ENCODE data around the gene MAB21L4.
A peak's percentile ranks its signal among the peaks of the same experiment; 100 is the strongest.

Gene MAB21L4

DNA sequence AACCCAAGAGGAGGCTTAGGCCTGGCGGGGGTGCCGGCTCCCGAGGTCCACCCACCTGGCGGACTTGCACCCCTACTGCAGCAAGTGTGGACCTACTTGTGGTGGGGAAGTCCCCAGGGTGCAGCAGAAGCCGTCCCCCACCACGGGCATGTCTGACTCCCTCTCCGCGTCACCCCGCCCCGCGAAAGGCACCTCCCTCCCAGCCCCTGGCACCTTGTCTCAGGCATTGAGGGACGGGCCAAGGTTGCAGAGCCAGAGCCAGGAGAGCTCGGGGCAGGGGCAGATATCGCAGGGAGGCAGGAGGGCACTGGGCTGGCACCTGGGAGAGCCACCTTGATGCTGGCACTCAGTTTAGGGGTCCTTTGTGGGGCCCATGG, 29.2 kb upstream of the MAB21L4 start:
- DNase-seq (ENCODE audit: low read depth) = no peak

DNA sequence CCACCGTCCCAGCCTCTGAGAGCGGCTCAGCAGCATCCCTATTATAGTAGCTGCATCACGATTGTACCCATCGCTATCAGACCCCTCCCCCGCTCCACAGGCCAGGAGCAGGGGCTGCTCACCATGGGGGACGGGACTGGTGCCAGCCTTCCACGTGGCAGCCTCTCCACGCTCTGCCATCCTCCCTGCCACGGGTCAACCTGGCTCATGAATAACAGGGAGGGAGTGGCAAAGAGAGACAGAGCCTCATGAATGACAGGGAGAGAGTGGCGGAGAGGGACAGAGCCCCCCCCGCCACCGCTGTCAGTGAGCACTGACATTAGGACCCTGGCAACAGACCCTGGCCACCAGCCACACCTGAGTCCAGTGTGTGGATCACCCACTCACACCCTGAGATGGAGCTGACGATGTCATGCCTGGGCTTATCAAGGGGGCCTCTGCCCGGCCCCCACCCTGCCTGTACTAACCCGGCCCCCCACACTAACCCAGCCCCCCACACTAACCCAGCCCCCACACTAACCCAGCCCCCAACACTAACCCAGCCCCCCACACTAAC, 27.1 kb upstream of the MAB21L4 start:
- no peak for DNase-seq (ENCODE audit: low read depth)

DNA sequence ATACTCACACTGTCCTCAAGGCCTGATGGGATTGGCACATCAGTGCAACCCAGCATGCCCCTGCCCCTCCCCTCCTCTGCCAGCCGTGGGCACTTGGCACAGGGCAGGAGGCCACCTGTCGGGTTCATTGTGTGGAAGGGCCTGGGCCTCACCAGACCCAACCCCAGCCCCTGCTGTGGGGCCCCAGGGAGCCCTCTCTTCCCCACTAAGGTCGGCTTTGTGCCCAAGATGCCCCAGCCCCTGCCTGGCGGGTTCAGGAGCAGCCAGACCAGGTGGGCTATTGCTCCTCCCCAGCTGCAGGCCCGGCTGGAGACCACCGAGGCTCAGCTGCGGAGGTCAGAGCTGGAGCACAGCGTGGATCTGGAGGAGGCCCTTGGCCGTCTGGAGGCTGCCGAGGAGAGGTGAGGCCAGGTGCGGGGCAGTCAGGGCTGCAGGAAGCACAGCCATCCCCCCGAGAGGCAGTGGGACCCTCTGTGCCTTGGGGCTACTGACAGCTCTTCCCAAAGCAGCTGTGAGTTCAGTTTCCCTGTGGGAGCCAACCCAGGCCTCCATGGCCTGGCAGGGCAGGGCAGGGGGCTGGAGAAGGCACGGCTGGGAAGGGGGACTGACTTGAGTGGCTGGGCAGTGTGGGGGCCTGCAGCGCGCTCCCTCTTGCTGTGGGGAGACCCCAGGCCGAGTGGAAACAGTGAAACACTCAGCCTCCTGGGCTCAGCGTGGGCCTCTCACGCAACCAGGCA, 26.5 kb upstream of the MAB21L4 start:
- DNase-seq (ENCODE audit: low read depth) = no peak

DNA sequence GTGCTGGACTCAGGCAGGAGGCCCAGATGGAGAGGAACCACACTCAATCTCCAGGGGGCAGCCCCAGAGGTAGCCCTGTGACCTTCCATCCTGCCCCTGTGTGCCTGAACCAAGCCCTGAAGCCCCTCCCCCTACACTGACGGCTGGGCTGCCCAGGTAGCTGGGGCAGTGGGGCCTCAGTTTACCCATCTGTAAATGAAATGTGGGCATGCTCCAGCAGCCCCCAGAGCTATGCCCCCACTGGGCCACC, 26.0 kb upstream of the MAB21L4 start:
- DNase-seq (ENCODE audit: low read depth) = no peak

DNA sequence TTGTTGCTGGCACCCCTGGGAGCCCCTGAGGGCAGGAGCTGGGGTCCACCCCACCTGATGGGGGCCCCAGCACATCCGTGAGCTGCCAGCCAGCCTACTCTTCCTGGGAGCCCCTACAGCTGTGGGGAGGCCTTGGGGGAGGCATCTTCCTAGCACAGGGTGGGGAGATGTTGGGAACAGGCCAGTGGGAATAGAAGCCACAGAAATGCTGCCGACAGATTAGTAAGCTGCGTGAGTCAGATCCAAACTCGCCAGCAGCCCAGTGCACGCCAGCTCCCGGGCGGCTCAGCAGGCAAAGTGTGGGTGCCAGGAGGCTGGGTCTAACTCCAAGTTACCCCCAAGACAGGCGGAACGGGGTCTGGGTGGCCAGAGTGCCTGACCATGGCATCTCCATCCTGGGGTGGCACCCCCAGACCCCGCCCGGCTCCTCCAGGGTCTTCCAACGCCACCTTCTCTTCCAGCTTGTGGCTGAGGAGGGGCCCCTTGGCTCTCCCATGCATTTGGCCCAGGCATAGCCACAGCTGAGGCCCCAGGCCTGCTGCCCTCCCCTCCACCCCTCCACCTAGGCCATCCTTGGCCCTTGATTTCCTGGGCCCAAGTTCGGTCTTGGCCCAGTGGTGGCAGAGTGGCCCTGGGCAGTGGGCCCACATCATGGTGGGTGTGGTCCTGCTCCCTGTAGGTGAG, 25.5 kb upstream of the MAB21L4 start:
- peak; percentile 96 for DNase-seq (ENCODE audit: low read depth)

DNA sequence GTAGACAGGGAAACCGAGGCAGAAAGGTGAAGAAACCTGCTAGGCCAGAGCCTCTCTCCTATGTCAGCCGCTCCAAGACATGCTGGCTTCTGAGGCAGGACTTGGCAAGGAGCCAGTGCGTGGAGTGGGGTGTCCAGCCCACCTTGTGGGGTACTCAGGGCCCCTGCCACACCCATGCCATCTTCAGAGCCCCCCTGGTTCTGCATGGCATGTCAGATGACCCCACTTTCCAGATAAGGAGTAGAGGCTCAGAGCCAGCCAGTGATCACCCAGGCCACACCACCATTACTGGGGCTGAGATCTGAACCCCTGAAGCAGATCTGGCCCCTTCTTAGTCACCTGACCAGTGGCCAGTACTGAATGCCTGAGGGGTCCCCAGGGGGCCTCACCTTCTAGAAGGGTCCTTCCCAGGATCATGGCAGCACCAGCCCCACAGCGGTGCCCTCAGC, 24.9 kb upstream of the MAB21L4 start:
- no peak for DNase-seq (ENCODE audit: low read depth)

DNA sequence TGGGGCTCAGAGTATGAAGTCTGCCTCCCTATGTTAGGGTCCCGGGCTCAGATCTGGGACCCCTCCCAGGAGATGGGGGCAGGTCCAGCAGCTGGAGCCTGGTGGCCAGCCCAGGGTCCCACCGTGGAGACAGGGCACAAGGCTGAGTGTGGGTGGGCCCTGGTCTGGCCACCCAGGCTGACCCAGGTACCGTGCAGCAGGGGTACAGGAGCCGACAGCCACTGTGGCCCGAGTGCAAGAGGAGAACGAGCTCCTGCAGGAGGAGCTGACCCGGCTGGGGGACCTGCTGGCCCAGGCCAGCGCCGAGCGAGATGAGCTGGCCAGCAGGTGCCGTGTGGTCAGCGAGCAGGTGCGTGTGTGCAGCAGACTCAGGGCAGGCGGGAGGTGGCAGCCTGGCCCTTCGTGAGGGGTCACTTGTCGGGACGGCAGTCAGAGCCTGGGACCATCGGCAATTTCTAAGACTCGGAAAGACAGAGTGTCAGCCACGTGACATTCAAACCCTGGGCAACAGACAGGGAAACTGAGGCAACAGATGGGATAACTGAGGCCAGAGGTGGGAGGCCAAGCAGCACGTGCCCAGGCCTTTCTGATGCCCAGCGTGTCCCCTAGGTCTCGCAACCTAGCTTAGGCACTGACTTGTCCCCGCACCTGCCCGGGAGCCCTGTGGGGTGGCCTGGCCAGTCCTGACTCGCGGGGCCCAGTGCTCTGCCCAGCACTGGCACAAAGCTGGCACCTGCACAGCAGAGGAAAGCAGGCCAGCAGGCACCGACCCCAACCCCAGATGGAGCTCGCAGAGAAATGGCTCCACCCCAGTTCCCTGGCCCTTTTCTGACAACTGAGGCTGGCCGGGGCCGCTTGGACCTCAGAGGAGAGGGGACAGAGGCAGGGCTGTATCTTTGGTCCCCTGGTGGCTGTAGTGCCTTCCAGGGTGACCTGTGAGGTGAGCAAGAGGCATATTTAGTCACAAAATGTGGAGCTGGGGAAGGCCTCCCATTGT, 24.1 kb upstream of the MAB21L4 start:
- no peak for DNase-seq (ENCODE audit: low read depth)

DNA sequence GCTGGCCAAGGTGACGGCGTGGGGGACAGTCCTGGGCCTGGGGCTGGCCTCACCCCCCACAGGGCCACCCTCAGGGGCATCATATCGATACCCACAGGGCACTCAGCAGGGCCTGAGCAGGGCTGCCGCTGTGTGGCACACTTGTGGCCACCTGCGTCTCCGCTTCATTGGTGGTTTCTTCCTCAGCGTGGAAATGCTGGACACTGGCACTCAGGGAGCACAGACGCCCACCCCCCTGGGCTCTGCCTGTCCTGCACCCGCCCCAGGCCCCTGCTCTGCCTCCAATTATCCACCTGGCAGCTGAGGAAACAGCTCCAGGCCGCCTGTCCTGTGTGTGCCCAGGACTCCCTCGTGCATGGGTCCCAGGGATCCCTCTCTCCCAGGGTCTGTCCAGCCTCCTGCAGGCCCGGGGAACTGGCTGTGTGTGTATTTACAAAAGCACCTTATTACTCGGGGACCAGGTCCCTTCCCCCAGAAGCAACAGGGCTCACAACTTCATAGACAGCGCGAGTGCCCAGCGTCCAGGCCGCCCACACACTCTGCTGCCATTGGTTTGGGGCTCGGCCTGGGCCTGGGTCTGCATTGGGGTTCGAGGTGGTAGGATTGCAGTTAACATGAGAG, 23.3 kb upstream of the MAB21L4 start:
- no peak for DNase-seq (ENCODE audit: low read depth)

DNA sequence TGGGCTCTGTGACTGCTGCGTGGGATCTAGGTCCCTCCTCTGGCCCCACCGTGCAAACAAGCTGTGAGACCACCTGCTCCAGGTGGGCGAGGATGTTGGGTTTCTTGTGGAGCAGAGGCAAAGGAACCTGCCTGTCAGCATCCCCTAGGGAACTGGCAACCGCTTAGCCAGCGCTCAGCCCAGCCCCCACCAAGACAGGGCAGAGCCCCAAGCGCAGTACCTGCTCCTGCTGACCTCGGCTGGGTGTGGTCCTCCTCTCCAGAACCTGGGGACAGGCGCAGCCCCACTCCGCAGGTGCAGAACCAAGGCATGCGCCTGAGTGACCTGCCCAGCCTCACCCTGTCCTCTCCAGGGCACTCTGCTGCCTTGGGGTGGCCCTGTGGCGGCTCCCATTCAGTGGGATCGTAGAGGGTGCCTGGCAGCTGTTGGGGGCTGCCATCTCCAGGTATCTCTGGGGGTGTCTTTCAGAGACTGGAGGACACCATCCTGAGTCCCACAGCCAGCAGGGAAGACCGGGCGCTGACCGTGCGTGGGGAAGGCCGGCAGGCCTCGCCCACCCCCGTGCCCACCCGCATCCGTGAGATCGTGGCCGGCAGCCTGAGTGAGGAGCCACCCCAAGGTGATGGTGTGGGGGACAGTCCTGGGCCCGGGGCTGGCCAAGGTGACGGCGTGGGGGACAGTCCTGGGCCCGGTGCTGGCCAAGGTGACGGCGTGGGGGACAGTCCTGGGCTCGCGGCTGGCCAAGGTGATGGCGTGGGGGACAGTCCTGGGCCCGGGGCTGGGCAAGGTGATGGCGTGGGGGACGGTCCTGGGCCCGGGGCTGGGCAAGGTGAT, 22.5 kb upstream of the MAB21L4 start:
- DNase-seq (ENCODE audit: low read depth) = no peak

DNA sequence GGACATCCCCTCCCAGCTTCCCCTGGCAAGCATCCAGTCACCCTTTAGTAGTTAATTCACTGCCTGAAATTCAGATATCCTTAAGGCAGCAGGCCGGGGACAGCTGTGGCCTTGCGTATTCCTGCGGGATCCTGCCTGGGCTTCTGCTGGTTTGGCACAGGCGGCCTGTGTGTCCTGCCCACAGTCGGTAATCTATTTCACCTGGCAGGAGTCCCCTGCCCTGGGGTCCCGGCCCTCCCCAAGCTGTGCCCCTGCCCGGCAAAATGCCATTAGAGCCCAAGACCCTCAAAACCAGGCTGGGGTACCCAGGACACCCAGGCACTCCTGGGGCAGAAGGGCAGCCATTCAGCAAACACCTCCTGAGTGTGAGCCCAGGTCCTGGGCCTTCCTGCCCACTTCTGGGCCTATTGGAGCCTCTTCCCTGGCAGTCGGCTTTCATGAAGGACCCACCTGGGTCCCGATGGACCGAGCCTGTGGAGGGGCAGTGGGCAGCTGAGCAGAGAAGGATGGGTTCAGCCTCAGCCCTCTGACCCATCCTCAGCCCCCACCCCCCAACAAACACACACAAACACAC, 21.8 kb upstream of the MAB21L4 start:
- no peak for DNase-seq (ENCODE audit: low read depth)

DNA sequence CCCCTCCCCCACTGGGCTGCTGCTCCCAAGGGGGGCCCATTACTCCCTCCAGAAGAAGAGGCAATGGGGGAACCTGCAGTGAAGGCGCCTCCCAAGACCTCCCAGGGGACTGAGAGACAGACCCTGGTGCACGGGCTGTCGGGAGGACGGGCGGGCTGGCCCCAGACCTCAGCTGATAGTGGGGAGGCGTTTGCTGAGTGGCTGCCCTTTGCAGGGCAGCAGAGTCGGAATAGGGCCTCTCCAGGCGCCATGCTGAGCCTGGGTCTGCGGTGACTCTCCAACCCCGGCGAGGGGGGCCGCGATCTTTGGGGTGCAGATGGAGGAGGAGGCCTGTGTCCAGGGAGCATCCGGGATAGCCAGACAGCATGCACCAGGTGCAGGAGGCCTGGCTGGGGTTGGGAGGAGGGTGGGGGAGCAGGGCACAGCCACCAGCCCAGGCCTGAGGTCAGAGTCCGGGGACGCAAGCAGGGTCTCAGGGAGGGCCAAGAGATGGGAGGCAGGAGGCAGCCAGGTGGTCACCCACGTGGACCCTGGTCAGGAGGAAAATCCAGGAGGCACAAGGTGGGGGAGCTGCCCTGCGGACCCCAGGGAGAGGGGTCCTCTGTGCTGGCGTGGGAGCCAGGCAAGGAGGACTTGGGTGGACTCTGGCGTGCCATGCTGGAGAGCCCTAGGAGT, 21.2 kb upstream of the MAB21L4 start:
- DNase-seq (ENCODE audit: low read depth) = no peak

DNA sequence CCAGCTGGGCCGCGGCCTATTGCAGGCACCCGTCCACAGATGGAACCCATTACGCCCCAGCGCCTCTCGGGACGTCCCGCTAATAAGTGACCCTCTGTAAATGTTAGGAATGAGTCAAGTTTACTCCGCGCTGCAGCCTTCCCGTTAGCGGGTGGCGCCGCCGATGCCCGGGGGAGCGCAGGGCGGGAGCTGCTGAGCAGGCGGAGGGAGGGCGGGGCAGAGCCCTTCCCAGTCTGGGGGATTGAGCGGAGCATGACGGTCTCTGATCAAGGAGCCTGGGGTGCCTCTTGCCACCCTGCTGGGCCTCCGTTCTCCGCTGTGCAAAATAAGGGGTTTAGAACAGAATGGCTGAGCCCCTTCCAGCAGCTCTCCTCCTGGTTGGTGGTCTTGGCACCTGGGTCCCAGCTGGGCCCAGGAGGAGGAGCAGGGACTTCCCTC, 20.6 kb upstream of the MAB21L4 start:
- DNase-seq (ENCODE audit: low read depth) = peak; percentile 88

DNA sequence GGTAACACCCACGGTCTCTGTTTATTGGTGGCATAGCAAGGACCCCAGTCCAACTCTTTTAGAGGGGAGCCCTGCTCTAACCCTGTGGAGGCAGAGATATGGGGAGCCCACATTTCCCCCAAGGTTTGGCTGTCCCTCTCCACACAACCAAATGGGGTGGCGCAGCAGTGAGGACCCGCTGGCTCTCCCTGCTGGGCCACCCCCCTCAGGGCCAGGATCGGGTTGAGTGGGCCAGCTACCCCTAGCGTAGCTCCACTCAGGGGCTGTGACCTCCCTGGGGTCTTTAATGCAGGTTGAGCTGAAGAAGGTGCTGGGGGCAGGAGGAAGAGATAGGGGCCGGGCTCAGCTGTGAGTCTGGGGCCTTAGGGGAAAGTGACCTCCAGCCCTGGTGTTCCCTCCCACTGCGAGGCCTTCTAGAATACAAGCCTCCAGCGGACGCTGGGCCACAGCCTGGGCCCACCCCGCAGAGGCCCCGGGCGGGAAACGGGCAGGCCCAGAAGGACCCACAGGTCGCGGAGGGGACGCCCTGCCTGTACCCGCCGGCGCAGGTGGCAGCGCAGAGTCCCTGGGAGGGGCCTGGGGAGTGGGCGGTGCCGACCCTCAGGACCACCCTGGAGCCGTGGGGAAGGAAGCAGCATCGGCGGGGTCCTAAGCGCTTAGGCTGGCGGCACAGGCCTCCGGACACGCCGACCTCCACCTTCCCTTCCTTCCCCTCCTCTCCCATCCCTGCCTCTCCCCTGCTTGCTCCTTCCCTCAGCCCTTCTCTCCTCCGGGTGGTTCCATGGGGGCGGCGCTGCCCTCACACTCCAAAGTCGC, 19.8 kb upstream of the MAB21L4 start:
- DNase-seq (ENCODE audit: low read depth) = no peak

DNA sequence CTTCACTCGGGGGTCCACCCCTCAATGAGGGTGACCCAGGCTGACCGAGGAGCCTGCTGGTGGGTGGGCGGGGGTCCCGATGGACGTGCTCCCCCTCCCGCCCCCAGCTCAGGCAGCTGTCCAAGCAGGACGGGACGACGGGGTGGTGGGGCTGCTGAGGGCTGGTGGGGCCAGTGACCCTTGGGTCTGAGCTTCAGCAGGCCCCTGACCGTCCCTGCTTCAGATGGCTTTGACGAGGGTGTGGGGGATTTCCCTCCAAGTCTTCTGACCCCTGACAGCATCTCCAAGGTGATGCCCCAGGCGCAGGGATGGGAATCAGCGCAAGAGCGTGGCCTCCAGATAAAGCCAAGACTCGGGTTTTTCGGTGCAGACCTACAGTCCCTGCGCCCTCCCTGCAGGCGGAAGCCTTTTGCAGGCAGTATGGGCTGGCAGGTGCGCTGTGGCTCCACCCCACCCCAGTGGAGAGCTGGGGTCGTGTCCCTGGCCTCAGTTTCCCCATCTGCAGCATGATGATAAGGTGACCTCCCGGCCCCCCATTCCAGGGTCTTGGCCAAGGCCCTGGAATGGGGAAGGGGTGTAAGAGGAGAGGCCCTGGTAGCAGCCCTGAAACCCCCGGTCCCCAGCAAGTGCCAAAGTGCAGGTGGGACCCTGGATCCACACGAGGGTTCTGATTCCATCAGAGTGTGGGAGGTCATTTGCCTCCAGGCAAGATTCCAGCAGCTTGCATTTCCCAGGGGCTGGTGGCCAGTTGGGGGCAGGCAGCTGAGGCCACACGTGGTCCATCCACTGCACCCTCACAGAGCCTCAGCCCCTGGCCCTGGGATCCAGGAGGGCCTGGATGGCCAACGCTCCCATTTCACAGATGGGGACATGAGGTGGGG, 18.9 kb upstream of the MAB21L4 start:
- DNase-seq (ENCODE audit: low read depth) = no peak

DNA sequence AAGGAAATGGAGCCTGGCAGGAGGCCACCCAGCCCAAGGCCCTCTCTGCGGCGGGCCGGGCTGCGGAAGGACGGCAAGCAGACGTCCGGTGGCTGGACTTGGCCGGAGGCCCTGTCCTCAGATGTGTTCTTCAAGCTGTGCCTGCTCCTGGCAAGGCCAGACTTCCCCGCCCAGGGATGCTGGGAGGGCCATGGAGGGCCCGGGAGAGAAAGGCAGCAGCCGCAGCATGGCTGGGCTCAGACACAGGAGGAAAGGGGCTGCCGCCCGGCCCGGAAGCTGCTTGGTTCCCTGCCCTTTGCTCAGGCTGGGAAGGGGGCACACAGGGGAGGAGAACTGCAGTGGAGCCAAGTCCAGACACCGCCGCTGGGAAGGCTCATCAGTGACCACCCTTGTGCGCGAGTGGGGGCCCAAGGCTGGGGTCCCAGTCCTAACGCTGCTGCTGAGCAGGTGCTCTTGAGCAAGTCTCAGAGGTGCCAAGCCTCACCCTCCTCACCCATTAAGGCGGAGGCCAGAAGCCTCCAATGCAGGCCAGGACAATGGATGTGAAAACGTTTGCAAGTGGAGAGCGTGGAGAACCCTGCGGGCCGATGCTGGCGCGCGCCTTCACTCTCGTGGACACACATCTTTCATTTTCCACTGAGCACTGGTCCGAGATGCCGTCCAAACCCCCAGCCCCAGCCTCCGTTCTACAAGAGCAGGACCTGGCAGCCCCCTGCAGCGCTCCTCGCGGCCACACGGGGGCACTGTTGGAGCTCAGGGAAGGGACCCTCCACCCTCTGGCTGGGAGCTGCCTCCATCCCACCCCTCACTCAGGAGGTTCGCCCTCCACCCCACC, 18.1 kb upstream of the MAB21L4 start:
- no peak for DNase-seq (ENCODE audit: low read depth)

DNA sequence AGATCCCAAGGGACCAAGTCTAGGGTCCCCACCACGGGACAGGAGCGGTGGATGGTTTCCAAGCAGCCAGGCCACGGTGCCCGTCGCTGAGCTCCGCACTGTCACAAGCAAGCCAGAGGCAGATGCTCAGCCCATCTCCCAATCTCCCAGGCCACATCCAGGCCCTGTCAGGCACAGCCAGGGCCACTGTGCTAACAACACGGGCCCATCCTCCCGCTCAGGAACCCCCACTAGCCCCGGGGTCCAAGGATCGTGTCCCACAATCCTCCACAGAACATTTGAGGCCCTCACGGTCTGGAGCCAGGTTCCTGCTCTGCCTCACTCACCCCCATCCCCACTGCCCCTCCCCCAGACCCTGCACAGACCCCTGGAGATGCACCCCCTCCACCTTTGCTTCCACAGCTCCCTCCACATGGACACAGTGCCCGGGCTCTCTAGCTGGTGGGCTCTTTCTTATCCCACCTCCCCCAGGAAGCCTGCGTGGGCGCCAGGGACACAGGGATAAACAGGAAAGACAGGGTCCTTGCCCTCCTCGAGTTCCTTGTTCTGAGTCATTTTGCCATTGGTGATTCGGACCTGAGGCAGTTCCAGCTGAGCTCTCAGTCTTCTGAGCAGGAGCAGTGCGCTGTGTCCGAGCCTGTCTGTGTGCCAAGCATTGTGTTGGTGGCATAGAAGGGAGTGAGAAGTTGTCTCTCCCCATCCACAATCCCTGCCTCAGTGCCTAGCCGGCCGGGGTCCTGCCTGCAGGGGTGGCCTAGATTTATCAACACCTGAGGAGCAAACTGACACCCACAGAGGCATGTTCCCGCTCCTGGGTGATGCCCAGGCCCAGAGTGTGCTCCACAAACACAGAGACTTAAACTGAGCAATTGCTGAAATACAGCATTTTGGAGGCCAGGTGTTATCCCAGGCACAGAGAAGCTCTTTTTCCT, 17.2 kb upstream of the MAB21L4 start:
- no peak for DNase-seq (ENCODE audit: low read depth)

All from stromal cell of bone marrow (primary cell).